Adrenal gland (tissue), 5 donors: ENCODE measurements around the gene ANO2.

Experiments
- POLR2A ChIP-seq, 2 donors: fragments of 450-650 bp; IDR thresholded peaks; one replicate each; pipeline ENCODE4 v1.6.1; 2017; ENCODE audit warnings: antibody characterized with exemption in 2 of 2, mild to moderate bottlenecking in 2 of 2, moderate library complexity in 1 of 2
- TF ChIP-seq, protein P1 (sequence below), 6 experiments: fragments of 450-650 bp in 4 of 6; fragments of 200-600 bp in 2 of 6; sonication (generic) in 1 of 6; IDR thresholded peaks; 1 replicate in 5 of 6; 2 replicates in 1 of 6; pipeline versions ENCODE4 v1.5.1 to v1.8.0; 2016 to 2021; ENCODE audit warnings: antibody characterized with exemption in 6 of 6, mild to moderate bottlenecking in 2 of 6, moderate library complexity in 1 of 6
- donor health status: DM: no; HTN: no; CAD: no.

DNA sequence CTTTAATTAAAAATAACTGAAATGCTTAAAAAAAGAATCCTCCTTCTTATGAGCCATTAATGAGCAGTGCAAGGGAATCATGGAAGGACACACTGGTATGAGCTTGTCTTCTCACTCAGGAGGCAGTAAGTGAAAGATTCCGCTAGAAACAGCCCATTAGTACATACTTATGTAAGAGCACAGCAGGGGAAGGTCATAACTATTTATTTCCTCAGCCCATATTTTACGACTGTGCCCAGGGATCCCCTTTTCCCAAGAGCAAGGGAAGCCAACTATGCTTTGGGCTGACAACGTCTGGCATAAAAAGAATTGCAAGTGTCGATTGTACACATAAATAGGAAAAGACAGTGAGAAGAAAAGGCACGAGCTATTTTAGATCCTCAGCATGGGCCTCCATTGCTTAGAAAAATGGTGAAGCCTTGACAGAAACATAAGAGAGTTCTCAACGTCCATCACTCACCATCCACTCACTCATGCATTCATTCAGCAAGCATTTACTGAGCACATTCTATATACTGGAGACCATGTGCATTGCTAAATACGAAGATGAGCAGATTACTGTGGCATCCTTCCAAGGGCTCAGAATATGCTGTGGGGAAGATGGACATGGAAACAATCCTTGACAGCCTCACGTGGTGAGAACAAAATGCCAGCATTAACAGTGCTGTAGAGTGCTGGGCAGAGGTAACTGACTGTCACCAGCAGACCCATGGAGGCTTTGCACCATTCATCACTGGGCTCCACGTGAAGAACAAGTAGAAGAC, 360.5 kb downstream of the ANO2 start:
- TF ChIP-seq, protein P1, sequence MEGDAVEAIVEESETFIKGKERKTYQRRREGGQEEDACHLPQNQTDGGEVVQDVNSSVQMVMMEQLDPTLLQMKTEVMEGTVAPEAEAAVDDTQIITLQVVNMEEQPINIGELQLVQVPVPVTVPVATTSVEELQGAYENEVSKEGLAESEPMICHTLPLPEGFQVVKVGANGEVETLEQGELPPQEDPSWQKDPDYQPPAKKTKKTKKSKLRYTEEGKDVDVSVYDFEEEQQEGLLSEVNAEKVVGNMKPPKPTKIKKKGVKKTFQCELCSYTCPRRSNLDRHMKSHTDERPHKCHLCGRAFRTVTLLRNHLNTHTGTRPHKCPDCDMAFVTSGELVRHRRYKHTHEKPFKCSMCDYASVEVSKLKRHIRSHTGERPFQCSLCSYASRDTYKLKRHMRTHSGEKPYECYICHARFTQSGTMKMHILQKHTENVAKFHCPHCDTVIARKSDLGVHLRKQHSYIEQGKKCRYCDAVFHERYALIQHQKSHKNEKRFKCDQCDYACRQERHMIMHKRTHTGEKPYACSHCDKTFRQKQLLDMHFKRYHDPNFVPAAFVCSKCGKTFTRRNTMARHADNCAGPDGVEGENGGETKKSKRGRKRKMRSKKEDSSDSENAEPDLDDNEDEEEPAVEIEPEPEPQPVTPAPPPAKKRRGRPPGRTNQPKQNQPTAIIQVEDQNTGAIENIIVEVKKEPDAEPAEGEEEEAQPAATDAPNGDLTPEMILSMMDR (IDR thresholded peaks at IDR 0.05), result no peak
- no peak for TF ChIP-seq POLR2A (IDR thresholded peaks at IDR 0.05)
